DND-41 (cell line): ENCODE data around the gene ORC4.

Source experiments
- ATAC-seq: fragments of 200-7000 bp; cut with Tn5 transposase; 3 replicates; pipeline ENCODE4 v1.9.1; 2021; ENCODE audit warnings: low read depth; ENCODE audit not compliant: insufficient read depth
- DNase-seq: peaks from one replicate; pipeline ENCODE4 v3.0.0-alpha.2; 2020
- H2AFZ ChIP-seq: 2 replicates; pipeline ENCODE4 v1.6.0; 2012; ENCODE audit warnings: low read depth, low read length
- H3K27ac ChIP-seq: 2 replicates; pipeline ENCODE4 v1.5.1; 2012; ENCODE audit warnings: low read length, inconsistent platforms
- H3K27me3 ChIP-seq: fragments of 200-600 bp; sonication (generic); 2 replicates; pipeline ENCODE4 v1.6.0; 2012; ENCODE audit warnings: low read length, mild to moderate bottlenecking, inconsistent platforms; ENCODE audit not compliant: insufficient read depth, poor library complexity
- H3K36me3 ChIP-seq: 2 replicates; pipeline ENCODE4 v1.5.1; 2012; ENCODE audit warnings: low read length, inconsistent platforms; ENCODE audit not compliant: insufficient read depth
- H3K4me1 ChIP-seq: 2 replicates; pipeline ENCODE4 v1.5.1; 2012; ENCODE audit warnings: mild to moderate bottlenecking, low read length; ENCODE audit not compliant: insufficient read depth
- H3K4me2 ChIP-seq: 2 replicates; pipeline ENCODE4 v1.6.0; 2012; ENCODE audit warnings: mild to moderate bottlenecking, moderate library complexity, low read length, inconsistent platforms; ENCODE audit not compliant: insufficient read depth
- H3K4me3 ChIP-seq, 2 experiments: fragments of 200-600 bp in 1 of 2; shearing (Covaris generic) in 1 of 2; 2 replicates each; pipeline ENCODE4 v1.5.1; 2012 to 2016; ENCODE audit warnings: inconsistent platforms in 2 of 2, low read length in 2 of 2, mild to moderate bottlenecking in 2 of 2, low read depth in 1 of 2, moderate library complexity in 1 of 2
- H3K79me2 ChIP-seq: 2 replicates; pipeline ENCODE4 v1.6.0; 2012; ENCODE audit warnings: low read length, inconsistent platforms; ENCODE audit not compliant: insufficient read depth
- H3K9ac ChIP-seq: 2 replicates; pipeline ENCODE4 v1.6.0; 2012; ENCODE audit warnings: low read depth, mild to moderate bottlenecking, inconsistent platforms, low read length, moderate library complexity
- H3K9me3 ChIP-seq: 2 replicates; pipeline ENCODE4 v1.5.1; 2012; ENCODE audit warnings: low read length, moderate library complexity, mild to moderate bottlenecking, inconsistent platforms; ENCODE audit not compliant: insufficient read depth, severe bottlenecking
- H4K20me1 ChIP-seq: 2 replicates; pipeline ENCODE4 v1.6.0; 2012; ENCODE audit warnings: low read length; ENCODE audit not compliant: insufficient read depth
- CTCF ChIP-seq: IDR thresholded peaks from 2 replicates; pipeline ENCODE4 v1.5.1; 2012; ENCODE audit warnings: borderline replicate concordance, low read length, moderate library complexity, mild to moderate bottlenecking; ENCODE audit not compliant: poor library complexity, severe bottlenecking; ENCODE audit errors: extremely low read depth
- EZH2 ChIP-seq: IDR thresholded peaks from 3 replicates; pipeline ENCODE4 v1.6.1; 2012; ENCODE audit warnings: borderline replicate concordance, low read depth, mild to moderate bottlenecking, moderate library complexity, low read length, inconsistent platforms; ENCODE audit not compliant: severe bottlenecking

Gene ORC4

GRCh38 chr2:148042219-148042618 lies 21.7 kb upstream of the ORC4 start:
- TF ChIP-seq CTCF: no peak
- H4K20me1 ChIP-seq: peaks cover 2% of the 10 kb centered on the region; the same call in 1 of the 2 replicates
- no peak overlapping the region for H3K4me3 ChIP-seq
- no peak overlapping the region for H3K4me2 ChIP-seq
- no peak overlapping the region for H2AFZ ChIP-seq
- H3K79me2 ChIP-seq: 0 out of 2 replicates have a peak, but pooled peaks cover 1% of the 10 kb centered on the region
- H3K9me3 ChIP-seq: no peaks in the 10 kb centered on the region
- H3K4me1 ChIP-seq: no peaks in the 10 kb centered on the region
- no peaks in the 10 kb centered on the region for H3K36me3 ChIP-seq
- no peaks in the 10 kb centered on the region for H3K27me3 ChIP-seq
- ATAC-seq (no peak), DNase-seq (no peak)
- no peak overlapping the region for H3K27ac ChIP-seq
- H3K9ac ChIP-seq: no peak overlapping the region

GRCh38 chr2:148039783-148040182 lies 19.2 kb upstream of the ORC4 start:
- DNase-seq (no peak), ATAC-seq (no peak)
- H3K79me2 ChIP-seq: 0 out of 2 replicates have a peak, but pooled peaks cover 1% of the 10 kb centered on the region
- H3K27me3 ChIP-seq: no peaks in the 10 kb centered on the region
- TF ChIP-seq CTCF (no peak), EZH2 (no peak)
- no peak overlapping the region for H3K9ac ChIP-seq
- peaks cover 6% of the 10 kb centered on the region; the same call in 1 of the 2 replicates for H4K20me1 ChIP-seq
- H3K36me3 ChIP-seq: no peaks in the 10 kb centered on the region
- no peaks in the 10 kb centered on the region for H3K4me1 ChIP-seq
- no peak overlapping the region for H3K27ac ChIP-seq
- no peak overlapping the region for H3K4me3 ChIP-seq
- no peak overlapping the region for H2AFZ ChIP-seq
- H3K4me2 ChIP-seq: no peak overlapping the region
- H3K9me3 ChIP-seq: no peaks in the 10 kb centered on the region

GRCh38 chr2:148032215-148032614 lies 11.7 kb upstream of the ORC4 start:
- no peak overlapping the region for H3K4me3 ChIP-seq
- H4K20me1 ChIP-seq: 0 out of 2 replicates have a peak, but pooled peaks cover 4% of the 10 kb centered on the region
- DNase-seq: no peak
- no peak for ATAC-seq
- H3K4me2 ChIP-seq: no peak overlapping the region
- H3K79me2 ChIP-seq: peaks cover 22% of the 10 kb centered on the region; the same call in 1 of the 2 replicates
- H3K27ac ChIP-seq: no peak overlapping the region
- H3K36me3 ChIP-seq: no peaks in the 10 kb centered on the region
- TF ChIP-seq EZH2 (no peak), CTCF (no peak)
- no peak overlapping the region for H2AFZ ChIP-seq
- no peaks in the 10 kb centered on the region for H3K4me1 ChIP-seq
- H3K9me3 ChIP-seq: no peaks in the 10 kb centered on the region
- no peaks in the 10 kb centered on the region for H3K27me3 ChIP-seq
- no peak overlapping the region for H3K9ac ChIP-seq

GRCh38 chr2:148031152-148031551 lies 10.6 kb upstream of the ORC4 start:
- DNase-seq (no peak), ATAC-seq (no peak)
- no peaks in the 10 kb centered on the region for H3K36me3 ChIP-seq
- H2AFZ ChIP-seq: no peak overlapping the region
- no peaks in the 10 kb centered on the region for H3K27me3 ChIP-seq
- no peak overlapping the region for H3K27ac ChIP-seq
- TF ChIP-seq EZH2 (no peak), CTCF (no peak)
- H3K4me1 ChIP-seq: no peaks in the 10 kb centered on the region
- peaks cover 29% of the 10 kb centered on the region for H3K79me2 ChIP-seq
- H3K9me3 ChIP-seq: no peaks in the 10 kb centered on the region
- H4K20me1 ChIP-seq: 0 out of 2 replicates have a peak, but pooled peaks cover 4% of the 10 kb centered on the region
- H3K9ac ChIP-seq: no peak overlapping the region
- no peak overlapping the region for H3K4me2 ChIP-seq
- no peak overlapping the region for H3K4me3 ChIP-seq
